ENCODE data around the gene RPL22L1.

DNA sequence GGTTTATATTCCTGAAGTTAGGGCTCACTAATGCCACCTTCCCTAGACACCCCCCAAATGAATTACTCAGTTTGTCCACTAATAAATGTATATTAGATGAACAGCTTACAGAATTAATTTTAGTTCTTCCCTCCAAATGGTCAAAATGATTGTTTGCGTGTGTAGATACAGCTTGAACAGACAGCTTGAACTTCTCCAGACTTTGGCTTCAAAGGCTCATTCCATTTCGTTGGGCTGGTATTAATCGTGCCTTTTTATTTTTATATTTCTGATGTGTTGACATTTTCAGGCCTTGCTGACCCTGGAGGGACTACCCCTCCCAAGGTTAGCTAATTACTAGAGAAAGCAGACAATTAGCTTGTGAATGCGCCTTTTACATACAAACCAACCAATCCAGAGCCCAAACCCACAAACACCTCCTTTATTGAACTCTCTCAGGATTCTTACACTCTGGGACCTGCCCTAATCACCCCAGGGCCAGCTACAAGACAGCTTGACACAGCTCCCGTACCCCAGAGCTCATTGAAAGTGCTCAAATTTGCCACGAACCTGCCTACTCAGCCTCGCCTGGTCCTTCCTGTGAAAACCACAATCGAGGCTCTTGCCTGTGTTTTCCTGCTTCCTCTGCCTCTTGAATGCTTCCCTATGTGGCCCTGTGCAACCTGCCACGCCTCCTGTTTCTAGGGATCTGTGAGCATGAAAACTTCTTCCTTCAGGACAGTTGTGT, 40.3 kb downstream of the RPL22L1 start:
- TF ChIP-seq, protein P1, sequence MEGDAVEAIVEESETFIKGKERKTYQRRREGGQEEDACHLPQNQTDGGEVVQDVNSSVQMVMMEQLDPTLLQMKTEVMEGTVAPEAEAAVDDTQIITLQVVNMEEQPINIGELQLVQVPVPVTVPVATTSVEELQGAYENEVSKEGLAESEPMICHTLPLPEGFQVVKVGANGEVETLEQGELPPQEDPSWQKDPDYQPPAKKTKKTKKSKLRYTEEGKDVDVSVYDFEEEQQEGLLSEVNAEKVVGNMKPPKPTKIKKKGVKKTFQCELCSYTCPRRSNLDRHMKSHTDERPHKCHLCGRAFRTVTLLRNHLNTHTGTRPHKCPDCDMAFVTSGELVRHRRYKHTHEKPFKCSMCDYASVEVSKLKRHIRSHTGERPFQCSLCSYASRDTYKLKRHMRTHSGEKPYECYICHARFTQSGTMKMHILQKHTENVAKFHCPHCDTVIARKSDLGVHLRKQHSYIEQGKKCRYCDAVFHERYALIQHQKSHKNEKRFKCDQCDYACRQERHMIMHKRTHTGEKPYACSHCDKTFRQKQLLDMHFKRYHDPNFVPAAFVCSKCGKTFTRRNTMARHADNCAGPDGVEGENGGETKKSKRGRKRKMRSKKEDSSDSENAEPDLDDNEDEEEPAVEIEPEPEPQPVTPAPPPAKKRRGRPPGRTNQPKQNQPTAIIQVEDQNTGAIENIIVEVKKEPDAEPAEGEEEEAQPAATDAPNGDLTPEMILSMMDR (conservative IDR thresholded peaks at IDR 0.05; ENCODE audit: low read depth, low read length) = no peak
- TF ChIP-seq EZH2 (IDR thresholded peaks at IDR 0.05; ENCODE audit: low read length, unreplicated experiment) = no peak
- TF ChIP-seq EZH2phosphoT487 (IDR thresholded peaks at IDR 0.05; ENCODE audit: borderline replicate concordance, low read length) = no peak

All from PC-3 (cell line).